ENCODE results near the gene KRTAP4-2.
"Not testable (repeated sequence)": the region's sequence is repeated elsewhere in the genome, so short reads cannot be mapped to it uniquely, and the experiment has no call there.

- TF ChIP-seq ZNF672 (CRISPR knock-in tag; IDR thresholded peaks at IDR 0.05); NFATC3 (CRISPR knock-in tag; IDR thresholded peaks at IDR 0.05); SIN3A (IDR thresholded peaks at IDR 0.05; ENCODE audit: borderline replicate concordance, low read depth, low read length); MTF2 (CRISPR knock-in tag; IDR thresholded peaks at IDR 0.05; ENCODE audit: borderline replicate concordance); TARDBP (CRISPR knock-in tag; IDR thresholded peaks at IDR 0.05); ETV5 (CRISPR knock-in tag; IDR thresholded peaks at IDR 0.05; ENCODE audit: borderline replicate concordance); RAD21 (CRISPR knock-in tag; IDR thresholded peaks at IDR 0.05); ZBTB21 (CRISPR knock-in tag; IDR thresholded peaks at IDR 0.05); POLR2A (IDR thresholded peaks at IDR 0.05; ENCODE audit: insufficient read depth in 1 of 2, low read depth in 2 of 2, low read length in 2 of 2): not testable (repeated sequence)
Measured at GRCh38 chr17:41148971-41149651, 28.9 kb downstream of the KRTAP4-2 start.

All from HepG2 (cell line).